HepG2 (cell line): ENCODE results near the gene ALPL. TPM values are rescaled to one million over a fixed set of nuclear protein-coding genes. Genes with fewer than 3 reads are reported as not detected.
A peak's percentile ranks its signal among the peaks of the same experiment; 100 is the strongest.

ENCODE experiments used
- ATAC-seq: fragments of 200-7000 bp; cut with Tn5 transposase; 3 replicates; pipeline ENCODE4 v1.9.1; 2020; ENCODE audit warnings: mild to moderate bottlenecking, moderate library complexity
- BruUV-seq: library from RNA; stranded (reverse); fragments of 400-500 nt; replicated peaks from 2 replicates; lab custom pipeline; 2021; lab: Mats Ljungman, UMichigan
- CTCF ChIA-PET: fragments of 300-600 bp; formaldehyde crosslinking; extraction: SDS; loops from one replicate; lab custom pipeline; 2021; ENCODE audit warnings: low total read pairs, inconsistent platforms, low intra/inter-chr PET ratio; lab: Yijun Ruan, JAX
- POLR2A ChIA-PET: fragments of 350-600 bp; sonication (Branson Sonifier 250); formaldehyde crosslinking; loops from one replicate; lab custom pipeline; 2020; ENCODE audit warnings: antibody characterized with exemption, inconsistent platforms; lab: Yijun Ruan, JAX
- DNase-seq: peaks from one replicate; pipeline ENCODE4 v3.0.0-alpha.2; 2015; ENCODE audit warnings: low spot score
- FAIRE-seq: peaks from 3 replicates; lab custom pipeline; 2011; peaks lifted over from hg19 to GRCh38; lab: Jason Lieb, UNC
- H2AFZ ChIP-seq: one replicate; pipeline ENCODE4 v1.6.1; 2011; ENCODE audit warnings: low read length, inconsistent platforms
- H3K27ac ChIP-seq: fragments of 300-600 bp; 3 replicates; pipeline ENCODE4 v1.8.0; 2011; ENCODE audit warnings: mixed run types, mild to moderate bottlenecking, mixed read lengths, low read length, inconsistent platforms; ENCODE audit not compliant: insufficient read depth; ENCODE audit errors: extremely low read length
- H3K27me3 ChIP-seq, 2 experiments: fragments of 200-600 bp in 1 of 2; 2 replicates in 1 of 2; 3 replicates in 1 of 2; pipeline versions ENCODE4 v1.6.0 to v1.8.0; 2011; ENCODE audit warnings: low read length in 2 of 2, mild to moderate bottlenecking in 2 of 2, moderate library complexity in 2 of 2, inconsistent platforms in 1 of 2; ENCODE audit not compliant: insufficient read depth in 2 of 2, control insufficient read depth in 1 of 2
- H3K36me3 ChIP-seq, 2 experiments: fragments of 200-600 bp in 1 of 2; replicated peaks in 1 of 2; 2 replicates in 1 of 2; 3 replicates in 1 of 2; pipeline versions ENCODE4 v1.5.1 to v1.8.0; 2011; ENCODE audit warnings: low read length in 2 of 2, inconsistent platforms in 1 of 2; ENCODE audit not compliant: insufficient read depth in 2 of 2, control insufficient read depth in 1 of 2
- H3K4me1 ChIP-seq: 2 replicates; pipeline ENCODE4 v1.5.1; 2012; ENCODE audit warnings: low read length, inconsistent platforms; ENCODE audit not compliant: insufficient read depth
- H3K4me2 ChIP-seq: 2 replicates; pipeline ENCODE4 v1.6.0; 2011; ENCODE audit warnings: low read depth, low read length, inconsistent platforms
- H3K4me3 ChIP-seq, 3 experiments: fragments of 200-600 bp in 1 of 3; sonication (generic), shearing (Covaris generic) in 1 of 3; replicated peaks in 1 of 3; 2 replicates each; pipeline ENCODE4 v1.5.1; 2011 to 2016; ENCODE audit warnings: low read length in 3 of 3, inconsistent platforms in 2 of 3, low read depth in 2 of 3, mild to moderate bottlenecking in 2 of 3, control low read depth in 1 of 3, mixed read lengths in 1 of 3; ENCODE audit not compliant: insufficient read depth in 1 of 3
- H3K79me2 ChIP-seq: one replicate; pipeline ENCODE4 v1.6.1; 2011; ENCODE audit warnings: low read length, inconsistent platforms; ENCODE audit not compliant: insufficient read depth
- H3K9ac ChIP-seq: 2 replicates; pipeline ENCODE4 v1.6.0; 2011; ENCODE audit warnings: mild to moderate bottlenecking, low read depth, low read length, inconsistent platforms; ENCODE audit not compliant: insufficient read depth
- H3K9me3 ChIP-seq: 2 replicates; pipeline ENCODE4 v1.5.1; 2012; ENCODE audit warnings: mild to moderate bottlenecking, low read length
- H4K20me1 ChIP-seq: 2 replicates; pipeline ENCODE4 v1.6.0; 2011; ENCODE audit warnings: inconsistent platforms, mild to moderate bottlenecking, low read length, moderate library complexity; ENCODE audit not compliant: insufficient read depth
- BORCS8-MEF2B ChIP-seq: sonication (generic); formaldehyde crosslinking; IDR thresholded peaks from 2 replicates; pipeline ENCODE4 v1.8.0; 2022; ENCODE audit warnings: mild to moderate bottlenecking, missing genetic modification reagents
- CTCF ChIP-seq: sonication (generic); formaldehyde crosslinking; IDR thresholded peaks from 2 replicates; pipeline ENCODE4 v1.5.0; 2020; ENCODE audit warnings: mild to moderate bottlenecking, missing genetic modification reagents, moderate library complexity
- GPN1 ChIP-seq: sonication (generic); formaldehyde crosslinking; IDR thresholded peaks from 2 replicates; pipeline ENCODE4 v1.5.1; 2020; ENCODE audit warnings: missing genetic modification reagents, borderline replicate concordance
- IKZF1 ChIP-seq: fragments of 450-650 bp; IDR thresholded peaks from 2 replicates; pipeline ENCODE4 v1.7.1; 2016
- KAT2B ChIP-seq: fragments of 150-350 bp; IDR thresholded peaks from 2 replicates; pipeline ENCODE4 v1.6.1; 2014; ENCODE audit warnings: low read depth, low read length, borderline replicate concordance
- PRDM10 ChIP-seq: sonication (generic); formaldehyde crosslinking; IDR thresholded peaks from 2 replicates; pipeline ENCODE4 v1.4.0; 2020; ENCODE audit warnings: low read depth, missing genetic modification reagents
- RAD21 ChIP-seq: fragments of 450-650 bp; formaldehyde crosslinking; IDR thresholded peaks from 2 replicates; pipeline ENCODE4 v1.5.0; 2020; ENCODE audit warnings: mild to moderate bottlenecking
- SMC3 ChIP-seq: IDR thresholded peaks from 2 replicates; pipeline ENCODE4 v1.6.1; 2011; ENCODE audit warnings: low read length, improper control_type of control experiment
- SNAPC2 ChIP-seq: sonication (generic); formaldehyde crosslinking; IDR thresholded peaks from 2 replicates; pipeline ENCODE4 v1.8.1; 2022; ENCODE audit warnings: mild to moderate bottlenecking, missing genetic modification reagents
- SOX6 ChIP-seq, 2 experiments: fragments of 450-650 bp in 1 of 2; sonication (generic) in 1 of 2; formaldehyde crosslinking in 1 of 2; IDR thresholded peaks; 2 replicates each; pipeline versions ENCODE4 v1.4.0 to v1.6.1; 2017 to 2020; ENCODE audit warnings: antibody characterized with exemption in 1 of 2, mild to moderate bottlenecking in 1 of 2, missing genetic modification reagents in 1 of 2
- SRSF4 ChIP-seq: fragments of 200-400 bp; formaldehyde crosslinking; IDR thresholded peaks from one replicate; pipeline ENCODE4 v1.6.1; 2018; ENCODE audit warnings: mild to moderate bottlenecking, low read depth, low read length, moderate library complexity; ENCODE audit not compliant: poor library complexity, severe bottlenecking
- STAG1 ChIP-seq: sonication (generic); formaldehyde crosslinking; IDR thresholded peaks from 2 replicates; pipeline ENCODE4 v1.4.0; 2020; ENCODE audit warnings: missing genetic modification reagents
- TEF ChIP-seq: sonication (generic); formaldehyde crosslinking; IDR thresholded peaks from 2 replicates; pipeline ENCODE4 v1.5.0; 2020; ENCODE audit warnings: missing genetic modification reagents
- ZFYVE20 ChIP-seq: sonication (generic); formaldehyde crosslinking; IDR thresholded peaks from 2 replicates; pipeline ENCODE4 v1.8.0; 2023; ENCODE audit warnings: low read depth, mild to moderate bottlenecking, moderate library complexity, missing genetic modification reagents, borderline replicate concordance
- ZMYM2 ChIP-seq: sonication (generic); formaldehyde crosslinking; IDR thresholded peaks from 2 replicates; pipeline ENCODE4 v1.8.0; 2022; ENCODE audit warnings: mild to moderate bottlenecking, missing genetic modification reagents
- ZNF367 ChIP-seq: sonication (generic); formaldehyde crosslinking; IDR thresholded peaks from 2 replicates; pipeline ENCODE4 v1.4.0; 2020; ENCODE audit warnings: missing genetic modification reagents, borderline replicate concordance
- ZNF670 ChIP-seq: sonication (generic); formaldehyde crosslinking; IDR thresholded peaks from 2 replicates; pipeline ENCODE4 v1.8.0; 2022; ENCODE audit warnings: mild to moderate bottlenecking, missing genetic modification reagents, borderline replicate concordance
- ZNF772 ChIP-seq: sonication (generic); formaldehyde crosslinking; IDR thresholded peaks from 2 replicates; pipeline ENCODE4 v1.5.0; 2020; ENCODE audit warnings: mild to moderate bottlenecking, missing genetic modification reagents
- WGBS: methylation state at CpG from one replicate; pipeline ENCODE4 v1.1.6; 2017; ENCODE audit warnings: low lambda C conversion rate; 5-methylcytosine and 5-hydroxymethylcytosine counted together
- in situ Hi-C: cut with HindIII; loops from 2 replicates; pipeline ENCODE4 v1.10.0; 2017; ENCODE audit warnings: low pct_unique_long_range_greater_than_20kb; ENCODE audit not compliant: extremely low pct_ligation_motif_present
- intact Hi-C: fragments of 100-400 bp; cut with micrococcal nuclease; formaldehyde crosslinking; loops from one replicate; pipeline ENCODE4 v1.10.0; 2022; ENCODE audit not compliant: unreplicated experiment
- polyA plus RNA-seq, 8 experiments: library from polyadenylated mRNA; depleted of rRNA in 3 of 8; stranded (reverse) in 7 of 8; unstranded in 1 of 8; fragments of >200 nt; fragmentation: Illumina TruSeq in 4 of 8; extraction: Trizol in 4 of 8; gene quantifications; 2 replicates each; pipeline versions ENCODE4 v1.2.1 to v1.2.3, GENCODE V29; 2011 to 2016; ENCODE audit warnings: low read depth in 4 of 8, missing spikeins in 1 of 8, mixed read lengths in 1 of 8; ENCODE audit not compliant: insufficient read depth in 1 of 8
- total RNA-seq, 5 experiments: library from RNA; depleted of rRNA; stranded (reverse); fragments of >200 nt; fragmentation: Illumina TruSeq; extraction: Trizol; gene quantifications; 2 replicates each; pipeline ENCODE4 v1.2.3, GENCODE V29; 2016; ENCODE audit warnings: low read depth in 1 of 5

Gene ALPL
- total and polyA plus RNA-seq, 2 of the 13 experiments (the other 11 are each of a cell fraction or from before 2014, with no cell fraction given) = 0.12 TPM; not detected in 1

- CTCF ChIA-PET = interaction anchor here (0.6 to 1.9 kb wide), 2 partner anchors 120 to 123 kb away, joined by 3 to 14 read pairs; no protein-coding TSS in a partner anchor
- H3K27me3 ChIP-seq = peaks cover 0 to 3% of the 10 kb centered on the region in 2 experiments; a peak in 1 of 5 replicates
- ATAC-seq = peak; percentile 91
- no TSS peak for BruUV-seq
- peak; percentile 39 for FAIRE-seq
- WGBS = 43% methylated on average over 8 of the region's 11 CpGs
- H3K9me3 ChIP-seq = no peaks in the 10 kb centered on the region
- POLR2A ChIA-PET = no interaction called here
- H3K27ac ChIP-seq = no peak overlapping the region
- H3K4me2 ChIP-seq = no peak overlapping the region
- H3K79me2 ChIP-seq = no peaks in the 10 kb centered on the region
- peak; percentile 41 for DNase-seq
- in situ Hi-C loops (loop anchor here (5.0 to 25.0 kb wide), 2 partner anchors 119 to 254 kb away; no protein-coding TSS in a partner anchor), intact Hi-C loops (loop anchor here (10.0 kb wide), 1 partner anchor 256 kb away; no protein-coding TSS in a partner anchor)
- no peaks in the 10 kb centered on the region for H4K20me1 ChIP-seq
- H3K36me3 ChIP-seq = no peaks in the 10 kb centered on the region
- H3K9ac ChIP-seq = no peak overlapping the region
- 0 out of 2 replicates have a peak, but pooled peaks cover 6% of the 10 kb centered on the region for H3K4me1 ChIP-seq
- no peak overlapping the region for H2AFZ ChIP-seq
- H3K4me3 ChIP-seq = no peak overlapping the region
- TF ChIP-seq TEF (CRISPR knock-in tag) (no peak), ZNF772 (CRISPR knock-in tag) (no peak), KAT2B (no peak), ZNF367 (CRISPR knock-in tag) (no peak), PRDM10 (CRISPR knock-in tag) (no peak), SOX6 (IDR thresholded peaks at IDR 0.05) (no peak), SOX6 (CRISPR knock-in tag; IDR thresholded peaks at IDR 0.05) (no peak), ZNF670 (no peak), IKZF1 (no peak), BORCS8-MEF2B (CRISPR knock-in tag) (0 out of 2 replicates have a peak, but pooled peaks have one; percentile 32), SMC3 (peak; percentile 58), CTCF (CRISPR knock-in tag) (peak; percentile 84), GPN1 (no peak), SRSF4 (no peak), RAD21 (peak; percentile 60; the same call in 1 of the 2 replicates), STAG1 (CRISPR knock-in tag) (peak; percentile 78), ZMYM2 (no peak), SNAPC2 (CRISPR knock-in tag) (no peak), ZFYVE20 (CRISPR knock-in tag) (no peak)
These were observed 18.3 kb upstream of the ALPL start for GRCh38 chr1:21490774-21491487.
